CD14-positive monocyte (primary cell): ENCODE data around the gene VASH2. TPM values are rescaled to one million over a fixed set of nuclear protein-coding genes. Genes with fewer than 3 reads are reported as not detected.

Experiments used
- DNase-seq, 3 donors: peaks; one replicate each; pipeline ENCODE4 v3.0.0-alpha.2; 2011 to 2022
- H2AFZ ChIP-seq: 2 replicates; pipeline ENCODE4 v1.6.0; 2012; ENCODE audit warnings: mild to moderate bottlenecking, low read depth, low read length, inconsistent platforms; ENCODE audit not compliant: insufficient read depth, poor library complexity, severe bottlenecking
- H3K27ac ChIP-seq, 2 donors: 1 replicate in 1 of 2; 2 replicates in 1 of 2; pipeline ENCODE4 v1.5.1; 2012 to 2013; ENCODE audit warnings: low read length in 2 of 2, control low read depth in 1 of 2, inconsistent platforms in 1 of 2, low read depth in 1 of 2, mild to moderate bottlenecking in 1 of 2
- H3K27me3 ChIP-seq, 2 donors: one replicate each; pipeline versions ENCODE4 v1.6.0 to v1.6.1; 2011 to 2013; ENCODE audit warnings: low read length in 2 of 2; ENCODE audit not compliant: control insufficient read depth in 2 of 2, insufficient read depth in 2 of 2
- H3K36me3 ChIP-seq, 2 donors: replicated peaks in 1 of 2; 1 replicate in 1 of 2; 2 replicates in 1 of 2; pipeline versions ENCODE4 v1.5.1 to v1.6.1; 2012 to 2013; ENCODE audit warnings: low read length in 2 of 2, control low read depth in 1 of 2, inconsistent platforms in 1 of 2, mild to moderate bottlenecking in 1 of 2; ENCODE audit not compliant: insufficient read depth in 2 of 2, control insufficient read depth in 1 of 2
- H3K4me1 ChIP-seq, 2 donors: 1 replicate in 1 of 2; 2 replicates in 1 of 2; pipeline versions ENCODE4 v1.5.1 to v1.6.1; 2012 to 2013; ENCODE audit warnings: low read length in 2 of 2, control low read depth in 1 of 2, inconsistent platforms in 1 of 2, mild to moderate bottlenecking in 1 of 2, moderate library complexity in 1 of 2; ENCODE audit not compliant: insufficient read depth in 2 of 2, control insufficient read depth in 1 of 2
- H3K4me2 ChIP-seq: replicated peaks from 2 replicates; pipeline ENCODE3; 2012; ENCODE audit warnings: low read length, moderate library complexity, mild to moderate bottlenecking; ENCODE audit not compliant: poor library complexity, severe bottlenecking; ENCODE audit errors: extremely low read depth
- H3K4me3 ChIP-seq, 3 experiments: fragments of 200-600 bp in 1 of 3; sonication (generic) in 1 of 3; replicated peaks in 1 of 3; 1 replicate in 2 of 3; 2 replicates in 1 of 3; pipeline ENCODE4 v1.5.1; 2011 to 2013; ENCODE audit warnings: low read length in 3 of 3, mild to moderate bottlenecking in 3 of 3, control low read depth in 2 of 3, low read depth in 2 of 3, inconsistent platforms in 1 of 3, moderate library complexity in 1 of 3
- H3K79me2 ChIP-seq: 2 replicates; pipeline ENCODE4 v1.6.0; 2012; ENCODE audit warnings: mild to moderate bottlenecking, control low read depth, inconsistent platforms, low read length, moderate library complexity; ENCODE audit not compliant: insufficient read depth
- H3K9ac ChIP-seq: 2 replicates; pipeline ENCODE4 v1.6.0; 2017; ENCODE audit warnings: low read length, mild to moderate bottlenecking; ENCODE audit not compliant: insufficient read depth, poor library complexity, severe bottlenecking
- H3K9me3 ChIP-seq, 2 donors: replicated peaks in 1 of 2; 1 replicate in 1 of 2; 2 replicates in 1 of 2; pipeline versions ENCODE4 v1.5.1 to v1.6.1; 2012 to 2013; ENCODE audit warnings: low read length in 2 of 2, control low read depth in 1 of 2; ENCODE audit not compliant: control insufficient read depth in 1 of 2, insufficient read depth in 1 of 2
- H4K20me1 ChIP-seq: 2 replicates; pipeline ENCODE4 v1.6.0; 2012; ENCODE audit warnings: mild to moderate bottlenecking, low read length, control low read depth, moderate library complexity; ENCODE audit not compliant: insufficient read depth
- H3K27ac Mint-ChIP-seq, 7 donors: one replicate each; pipeline ENCODE4 v1.8.0; 2020; ENCODE audit warnings: mild to moderate bottlenecking in 7 of 7, mixed read lengths in 7 of 7, moderate library complexity in 6 of 7, inconsistent platforms in 2 of 7
- H3K27me3 Mint-ChIP-seq, 3 donors: one replicate each; pipeline ENCODE4 v1.8.0; 2021 to 2022; ENCODE audit warnings: low read depth in 3 of 3, mild to moderate bottlenecking in 3 of 3, mixed read lengths in 3 of 3, moderate library complexity in 3 of 3, inconsistent platforms in 1 of 3
- H3K36me3 Mint-ChIP-seq, 2 donors: one replicate each; pipeline ENCODE4 v1.8.0; 2020; ENCODE audit warnings: mixed read lengths in 2 of 2, inconsistent platforms in 1 of 2, mild to moderate bottlenecking in 1 of 2
- H3K4me1 Mint-ChIP-seq: one replicate; pipeline ENCODE4 v1.8.0; 2020; ENCODE audit warnings: mild to moderate bottlenecking, mixed read lengths
- H3K4me3 Mint-ChIP-seq, 2 donors: one replicate each; pipeline ENCODE4 v1.8.0; 2020; ENCODE audit warnings: mild to moderate bottlenecking in 2 of 2, mixed read lengths in 2 of 2, moderate library complexity in 1 of 2
- H3K9me3 Mint-ChIP-seq, 7 donors: one replicate each; pipeline ENCODE4 v1.8.0; 2020 to 2022; ENCODE audit warnings: mixed read lengths in 7 of 7, mild to moderate bottlenecking in 6 of 7, moderate library complexity in 6 of 7, inconsistent platforms in 2 of 7
- CTCF ChIP-seq: fragments of 200-600 bp; IDR thresholded peaks from one replicate; pipeline ENCODE4 v1.8.0; 2022; ENCODE audit warnings: antibody characterized with exemption, mild to moderate bottlenecking
- WGBS: methylation state at CpG from one replicate; pipeline ENCODE4 v1.1.5; 2013; ENCODE audit warnings: missing lambda C conversion rate; ENCODE audit not compliant: insufficient coverage; 5-methylcytosine and 5-hydroxymethylcytosine counted together
- intact Hi-C, 2 donors: fragments of 100-400 bp; cut with micrococcal nuclease; formaldehyde crosslinking; loops; one replicate each; pipeline versions ENCODE4 v1.15.0 to v1.15.1; 2023
- polyA plus RNA-seq, 3 donors: library from polyadenylated mRNA; depleted of rRNA in 1 of 3; unstranded in 2 of 3; stranded (reverse) in 1 of 3; fragments of 300-500 nt in 2 of 3; fragments of >200 nt in 1 of 3; fragmentation: Illumina TruSeq in 2 of 3; gene quantifications; 1 replicate in 2 of 3; 2 replicates in 1 of 3; pipeline ENCODE4 v1.2.3, GENCODE V29; 2012 to 2021

VASH2 gene
- polyA plus RNA-seq, 3 donors, result 0.07 TPM; not detected in 2

- WGBS, result 100% methylated on average over 2 of the region's 2 CpGs
- Histone ChIP-seq H3K36me3 (no peaks in the 10 kb centered on the region), H3K9ac (no peak overlapping the region), H3K4me3 (no peak overlapping the region), H3K27ac (no peak overlapping the region), H2AFZ (no peak overlapping the region), H3K9me3 (peaks cover 0 to 17% of the 10 kb centered on the region in 2 donors), H3K4me2 (no peak overlapping the region), H3K79me2 (no peaks in the 10 kb centered on the region), H3K4me1 (peaks cover 11 to 12% of the 10 kb centered on the region in 2 donors), H3K27me3 (peaks cover 12% of the 10 kb centered on the region in 2 donors), H4K20me1 (no peaks in the 10 kb centered on the region)
- no peak for TF ChIP-seq CTCF
- Mint-ChIP-seq H3K9me3 (peaks cover 3 to 38% (median 19%) of the 10 kb centered on the region in 7 donors), H3K36me3 (peaks cover 0 to 3% of the 10 kb centered on the region in 2 donors), H3K4me1 (peaks cover 15% of the 10 kb centered on the region), H3K27me3 (peaks cover 18 to 24% (median 19%) of the 10 kb centered on the region in 3 donors), H3K4me3 (no peak overlapping the region), H3K27ac (no peak overlapping the region)
- intact Hi-C loops, result no loop called here
- DNase-seq, result no peak
These were observed 5.3 kb upstream of the VASH2 start for GRCh38 chr1:212945056-212945455.

GRCh38 chr1:212945463-212946160 is 4.7 kb upstream of the VASH2 start:
- no peak for TF ChIP-seq CTCF
- H3K9ac ChIP-seq, result no peak overlapping the region
- Mint-ChIP-seq H3K27me3 (peaks cover 22 to 30% (median 24%) of the 10 kb centered on the region in 3 donors), H3K27ac (no peak overlapping the region), H3K4me3 (no peak overlapping the region), H3K9me3 (peaks cover 3 to 36% (median 20%) of the 10 kb centered on the region in 7 donors), H3K4me1 (peaks cover 19% of the 10 kb centered on the region), H3K36me3 (peaks cover 0 to 2% of the 10 kb centered on the region in 2 donors)
- no peaks in the 10 kb centered on the region for H4K20me1 ChIP-seq
- peaks cover 16 to 18% of the 10 kb centered on the region in 2 donors for H3K4me1 ChIP-seq
- peaks cover 15 to 18% of the 10 kb centered on the region in 2 donors for H3K27me3 ChIP-seq
- no peaks in the 10 kb centered on the region for H3K79me2 ChIP-seq
- H3K27ac ChIP-seq, result no peak overlapping the region
- 100% methylated on average over 1 of the region's 4 CpGs for WGBS
- no peak overlapping the region for H3K4me2 ChIP-seq
- H3K4me3 ChIP-seq, result no peak overlapping the region
- no peaks in the 10 kb centered on the region for H3K36me3 ChIP-seq
- intact Hi-C loops, result no loop called here
- DNase-seq, result no peak
- peaks cover 0 to 18% of the 10 kb centered on the region in 2 donors for H3K9me3 ChIP-seq
- no peak overlapping the region for H2AFZ ChIP-seq
